Activated CD8-positive, alpha-beta memory T cell treated with anti-CD3 and anti-CD28 coated beads, Interleukin-2, amount 50 U/mL, for 24 hours (primary cell): Measurements from ENCODE around the gene HYLS1.
"Not testable (repeated sequence)": the region's sequence is repeated elsewhere in the genome, so short reads cannot be mapped to it uniquely, and the experiment has no call there.

Experiments used
- DNase-seq: peaks from one replicate; pipeline ENCODE4 v3.0.0-alpha.2; 2020; ENCODE audit errors: extremely low read depth

The HYLS1 gene

GRCh38 chr11:125902927-125903710 lies 15.7 kb downstream of the HYLS1 start, which contains the start of gene PUS3:
Gene PUS3, minus strand, starts transcription at chr11:125903206. Its CDS starts 6,922 bp downstream, at chr11:125896284.
- peak; percentile 75 for DNase-seq

- no peak for DNase-seq
These were observed 16.5 kb downstream of the HYLS1 start, which contains the start of gene DDX25 for GRCh38 chr11:125903711-125904659. Gene DDX25, plus strand, starts transcription at chr11:125904508. Its CDS starts 10 bp downstream, at chr11:125904518.

- DNase-seq: no peak
These were observed 17.2 kb downstream of the HYLS1 start for GRCh38 chr11:125904678-125905077.

GRCh38 chr11:125910226-125910849 lies 22.9 kb downstream of the HYLS1 start:
- no peak for DNase-seq

GRCh38 chr11:125914601-125915000 lies 27.1 kb downstream of the HYLS1 start:
- not testable (repeated sequence) for DNase-seq

GRCh38 chr11:125916683-125917347 lies 29.3 kb downstream of the HYLS1 start:
- DNase-seq: no peak

- no peak for DNase-seq
These were observed 30.8 kb downstream of the HYLS1 start for GRCh38 chr11:125918140-125918840.

- DNase-seq: no peak
These were observed 33.6 kb downstream of the HYLS1 start for GRCh38 chr11:125921042-125921441.

GRCh38 chr11:125922156-125922555 lies 34.7 kb downstream of the HYLS1 start:
- no peak for DNase-seq

- DNase-seq: no peak
These were observed 35.6 kb downstream of the HYLS1 start for GRCh38 chr11:125923012-125923579.

- DNase-seq: no peak
These were observed 36.2 kb downstream of the HYLS1 start for GRCh38 chr11:125923633-125924032.

- DNase-seq: no peak
These were observed 37.0 kb downstream of the HYLS1 start for GRCh38 chr11:125924384-125925007.

GRCh38 chr11:125925247-125925740 lies 37.8 kb downstream of the HYLS1 start:
- no peak for DNase-seq

- no peak for DNase-seq
These were observed 38.3 kb downstream of the HYLS1 start for GRCh38 chr11:125925804-125926203.

GRCh38 chr11:125926682-125927081 lies 39.2 kb downstream of the HYLS1 start:
- DNase-seq: no peak

- DNase-seq: no peak
These were observed 42.1 kb downstream of the HYLS1 start for GRCh38 chr11:125929445-125930075.

- DNase-seq: no peak
These were observed 42.6 kb downstream of the HYLS1 start for GRCh38 chr11:125930076-125930450.

- no peak for DNase-seq
These were observed 43.6 kb downstream of the HYLS1 start for GRCh38 chr11:125931116-125931515.

- DNase-seq: no peak
These were observed 44.2 kb downstream of the HYLS1 start for GRCh38 chr11:125931668-125932067.
